ENCODE data around the gene DNHD1. TPM values are rescaled to one million over a fixed set of nuclear protein-coding genes. Genes with fewer than 3 reads are reported as not detected.

DNHD1 gene
- total and polyA plus RNA-seq, 2 of the 13 experiments (the other 11 are each of a cell fraction or from before 2014, with no cell fraction given) = 2.7 to 9.3 TPM

DNA sequence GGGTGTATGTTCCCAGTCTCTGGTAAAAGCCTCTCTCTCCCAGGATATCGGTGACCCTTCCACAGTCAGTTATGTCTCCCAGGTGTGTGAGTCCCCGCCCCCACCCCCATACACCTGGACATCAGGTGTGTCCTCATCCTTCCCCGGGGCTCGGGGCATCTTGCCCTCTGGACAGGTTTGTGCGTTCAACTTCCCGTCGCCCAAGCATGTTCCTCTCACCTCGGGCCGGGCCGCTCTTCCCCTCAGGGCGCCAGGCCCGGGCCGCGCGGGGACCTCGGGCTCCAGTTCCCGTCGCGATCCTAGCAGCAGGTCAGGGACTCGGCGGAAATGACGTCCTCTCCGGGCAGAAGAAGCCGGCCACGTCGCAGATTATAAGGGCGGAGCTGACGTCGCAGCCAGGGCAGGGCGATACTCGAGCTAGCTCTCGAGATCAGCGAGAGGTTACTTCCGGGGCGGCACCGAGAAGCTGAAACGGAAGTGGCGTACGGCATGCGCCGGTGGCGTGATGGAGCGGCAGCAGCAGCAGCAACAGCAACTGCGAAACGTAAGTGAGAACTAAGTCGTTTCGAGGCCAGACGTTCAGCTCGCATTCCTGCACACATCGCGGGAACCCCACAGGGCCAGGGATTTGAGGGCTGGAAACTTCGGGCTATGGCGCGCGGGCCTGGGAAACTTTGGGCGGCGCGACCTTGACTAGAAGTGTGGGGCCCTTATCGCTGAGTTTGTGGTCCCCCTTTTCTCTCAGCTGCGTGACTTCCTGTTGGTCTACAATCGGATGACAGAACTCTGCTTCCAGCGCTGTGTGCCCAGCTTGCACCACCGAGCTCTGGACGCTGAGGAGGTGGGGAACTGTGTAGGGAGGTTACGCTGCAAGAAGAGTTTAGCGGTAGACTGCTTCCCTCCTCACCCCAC lies 15.8 kb upstream of the DNHD1 start, which contains the start of the genes ARFIP2 and TIMM10B (continued):
- TF ChIP-seq ZNF282 (IDR thresholded peaks at IDR 0.05; ENCODE audit: partially characterized antibody) = no peak
- no peak for TF ChIP-seq THYN1 (CRISPR knock-in tag; IDR thresholded peaks at IDR 0.05; ENCODE audit: borderline replicate concordance, low read depth)
- no peak for TF ChIP-seq CC2D1A (CRISPR knock-in tag; IDR thresholded peaks at IDR 0.05)
- TF ChIP-seq ZBTB7B (CRISPR knock-in tag; IDR thresholded peaks at IDR 0.05) = no peak
- TF ChIP-seq ZNF263 (CRISPR knock-in tag; IDR thresholded peaks at IDR 0.05) = peak; percentile 39
- TF ChIP-seq, protein P1, sequence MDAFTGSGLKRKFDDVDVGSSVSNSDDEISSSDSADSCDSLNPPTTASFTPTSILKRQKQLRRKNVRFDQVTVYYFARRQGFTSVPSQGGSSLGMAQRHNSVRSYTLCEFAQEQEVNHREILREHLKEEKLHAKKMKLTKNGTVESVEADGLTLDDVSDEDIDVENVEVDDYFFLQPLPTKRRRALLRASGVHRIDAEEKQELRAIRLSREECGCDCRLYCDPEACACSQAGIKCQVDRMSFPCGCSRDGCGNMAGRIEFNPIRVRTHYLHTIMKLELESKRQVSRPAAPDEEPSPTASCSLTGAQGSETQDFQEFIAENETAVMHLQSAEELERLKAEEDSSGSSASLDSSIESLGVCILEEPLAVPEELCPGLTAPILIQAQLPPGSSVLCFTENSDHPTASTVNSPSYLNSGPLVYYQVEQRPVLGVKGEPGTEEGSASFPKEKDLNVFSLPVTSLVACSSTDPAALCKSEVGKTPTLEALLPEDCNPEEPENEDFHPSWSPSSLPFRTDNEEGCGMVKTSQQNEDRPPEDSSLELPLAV (CRISPR knock-in tag; conservative IDR thresholded peaks at IDR 0.05; ENCODE audit: low read depth) = no peak
- TF ChIP-seq, protein P2, sequence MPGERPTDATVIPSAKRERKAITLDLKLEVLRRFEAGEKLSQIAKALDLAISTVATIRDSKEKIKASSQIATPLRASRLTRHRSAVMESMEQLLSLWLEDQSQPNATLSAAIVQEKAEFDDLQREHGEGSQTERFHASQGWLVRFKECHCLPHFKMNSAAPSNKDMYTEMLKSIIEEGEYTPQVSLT (CRISPR knock-in tag; IDR thresholded peaks at IDR 0.05; ENCODE audit: borderline replicate concordance, low read depth) = no peak
- no peak for TF ChIP-seq PRMT3 (CRISPR knock-in tag; IDR thresholded peaks at IDR 0.05; ENCODE audit: borderline replicate concordance, low read depth)
- TF ChIP-seq SKI (IDR thresholded peaks at IDR 0.05; ENCODE audit: partially characterized antibody) = peak; percentile 38
- no peak for TF ChIP-seq ZNF724P (CRISPR knock-in tag; IDR thresholded peaks at IDR 0.05; ENCODE audit: borderline replicate concordance)
- TF ChIP-seq ZNF703 (CRISPR knock-in tag; IDR thresholded peaks at IDR 0.05; ENCODE audit: borderline replicate concordance) = no peak
- no peak for TF ChIP-seq ZNF816 (CRISPR knock-in tag; IDR thresholded peaks at IDR 0.05; ENCODE audit: borderline replicate concordance)
- TF ChIP-seq TBX2 (CRISPR knock-in tag; IDR thresholded peaks at IDR 0.05; ENCODE audit: borderline replicate concordance) = peak; percentile 75
- TF ChIP-seq TBP (CRISPR knock-in tag; IDR thresholded peaks at IDR 0.05) = no peak
- TF ChIP-seq FIP1L1 (IDR thresholded peaks at IDR 0.05; ENCODE audit: borderline replicate concordance, insufficient read depth, low read depth, low read length) = no peak
- TF ChIP-seq NFKBIZ (CRISPR knock-in tag; IDR thresholded peaks at IDR 0.05) = 0 out of 2 replicates have a peak, but pooled peaks have one; percentile 45
- TF ChIP-seq MAF1 (CRISPR knock-in tag; IDR thresholded peaks at IDR 0.05; ENCODE audit: borderline replicate concordance) = no peak
- TF ChIP-seq POLR2A (IDR thresholded peaks at IDR 0.05; ENCODE audit: insufficient read depth in 1 of 2, low read depth in 2 of 2, low read length in 2 of 2) = peak; percentile 94 to 98
- TF ChIP-seq SCMH1 (CRISPR knock-in tag; IDR thresholded peaks at IDR 0.05; ENCODE audit: borderline replicate concordance) = no peak
- TF ChIP-seq, protein P3, sequence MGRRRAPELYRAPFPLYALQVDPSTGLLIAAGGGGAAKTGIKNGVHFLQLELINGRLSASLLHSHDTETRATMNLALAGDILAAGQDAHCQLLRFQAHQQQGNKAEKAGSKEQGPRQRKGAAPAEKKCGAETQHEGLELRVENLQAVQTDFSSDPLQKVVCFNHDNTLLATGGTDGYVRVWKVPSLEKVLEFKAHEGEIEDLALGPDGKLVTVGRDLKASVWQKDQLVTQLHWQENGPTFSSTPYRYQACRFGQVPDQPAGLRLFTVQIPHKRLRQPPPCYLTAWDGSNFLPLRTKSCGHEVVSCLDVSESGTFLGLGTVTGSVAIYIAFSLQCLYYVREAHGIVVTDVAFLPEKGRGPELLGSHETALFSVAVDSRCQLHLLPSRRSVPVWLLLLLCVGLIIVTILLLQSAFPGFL (CRISPR knock-in tag; IDR thresholded peaks at IDR 0.05) = no peak
- TF ChIP-seq, protein P4, sequence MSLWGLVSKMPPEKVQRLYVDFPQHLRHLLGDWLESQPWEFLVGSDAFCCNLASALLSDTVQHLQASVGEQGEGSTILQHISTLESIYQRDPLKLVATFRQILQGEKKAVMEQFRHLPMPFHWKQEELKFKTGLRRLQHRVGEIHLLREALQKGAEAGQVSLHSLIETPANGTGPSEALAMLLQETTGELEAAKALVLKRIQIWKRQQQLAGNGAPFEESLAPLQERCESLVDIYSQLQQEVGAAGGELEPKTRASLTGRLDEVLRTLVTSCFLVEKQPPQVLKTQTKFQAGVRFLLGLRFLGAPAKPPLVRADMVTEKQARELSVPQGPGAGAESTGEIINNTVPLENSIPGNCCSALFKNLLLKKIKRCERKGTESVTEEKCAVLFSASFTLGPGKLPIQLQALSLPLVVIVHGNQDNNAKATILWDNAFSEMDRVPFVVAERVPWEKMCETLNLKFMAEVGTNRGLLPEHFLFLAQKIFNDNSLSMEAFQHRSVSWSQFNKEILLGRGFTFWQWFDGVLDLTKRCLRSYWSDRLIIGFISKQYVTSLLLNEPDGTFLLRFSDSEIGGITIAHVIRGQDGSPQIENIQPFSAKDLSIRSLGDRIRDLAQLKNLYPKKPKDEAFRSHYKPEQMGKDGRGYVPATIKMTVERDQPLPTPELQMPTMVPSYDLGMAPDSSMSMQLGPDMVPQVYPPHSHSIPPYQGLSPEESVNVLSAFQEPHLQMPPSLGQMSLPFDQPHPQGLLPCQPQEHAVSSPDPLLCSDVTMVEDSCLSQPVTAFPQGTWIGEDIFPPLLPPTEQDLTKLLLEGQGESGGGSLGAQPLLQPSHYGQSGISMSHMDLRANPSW (CRISPR knock-in tag; IDR thresholded peaks at IDR 0.05; ENCODE audit: borderline replicate concordance) = no peak; the same call in 1 of the 2 replicates
- peak; percentile 92 for TF ChIP-seq ETV5 (CRISPR knock-in tag; IDR thresholded peaks at IDR 0.05; ENCODE audit: borderline replicate concordance)

All from HepG2 (cell line).